Astrocyte of the spinal cord (primary cell): ENCODE data around the gene P2RX5.
"Not testable (repeated sequence)": the region's sequence is repeated elsewhere in the genome, so short reads cannot be mapped to it uniquely, and the experiment has no call there.

Experiments used
- DNase-seq: peaks from one replicate; pipeline ENCODE4 v3.0.0; 2011; ENCODE audit warnings: low read depth, low spot score
- H3K4me3 ChIP-seq: 2 replicates; pipeline ENCODE4 v1.5.1; 2011; ENCODE audit warnings: low read depth, mild to moderate bottlenecking, low read length, moderate library complexity
- CTCF ChIP-seq: IDR thresholded peaks from 2 replicates; pipeline ENCODE4 v1.5.1; 2012; ENCODE audit warnings: low read depth, mild to moderate bottlenecking, low read length, inconsistent platforms
- in situ Hi-C: cut with HindIII; loops from 2 replicates; pipeline ENCODE4 v1.10.0; 2017; ENCODE audit warnings: low sequenced_read_pairs

P2RX5 gene

DNA sequence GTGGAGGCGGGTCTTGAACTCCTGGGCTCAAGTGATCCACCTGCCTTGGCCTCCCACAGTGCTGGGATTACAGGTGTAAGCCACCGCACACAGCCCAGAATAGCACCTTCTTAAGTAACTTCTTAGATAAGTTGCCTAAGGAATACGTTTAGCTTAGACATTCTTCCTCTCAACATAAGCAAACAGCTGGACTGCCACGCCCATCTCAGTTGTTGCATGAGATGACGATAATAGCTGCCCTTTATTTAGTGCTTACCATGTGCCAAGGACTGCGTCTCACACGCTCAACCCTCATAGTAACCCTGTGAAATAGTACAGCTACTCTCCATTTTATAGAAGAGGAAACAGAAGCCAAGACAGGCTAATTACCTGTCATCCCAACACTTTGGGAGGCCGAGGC lies 39.6 kb upstream of the P2RX5 start:
- no peak for DNase-seq
- TF ChIP-seq CTCF, result no peak
- no peak overlapping the region for H3K4me3 ChIP-seq
- in situ Hi-C loops, result no loop called here

DNA sequence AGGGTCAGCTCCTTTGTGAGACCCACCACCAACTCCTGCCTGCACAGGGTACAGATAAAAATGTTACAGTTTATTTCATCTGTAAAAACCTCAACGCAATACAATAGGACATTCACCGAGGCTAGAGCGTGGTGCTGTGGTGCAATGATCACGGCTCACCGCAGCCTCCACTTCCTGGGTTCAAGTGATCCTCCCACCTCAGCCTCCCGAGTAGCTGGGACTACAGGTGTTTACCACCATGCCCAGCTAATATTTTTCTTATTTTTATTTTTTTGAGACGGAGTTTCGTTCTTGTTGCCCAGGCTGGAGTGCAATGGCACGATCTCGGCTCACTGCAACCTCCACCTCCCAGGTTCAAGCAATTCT lies 38.9 kb upstream of the P2RX5 start:
- DNase-seq, H3K4me3 ChIP-seq, in situ Hi-C loops: not testable (repeated sequence)

- in situ Hi-C loops, result no loop called here
- TF ChIP-seq CTCF, result no peak
- no peak overlapping the region for H3K4me3 ChIP-seq
- DNase-seq, result peak; percentile 20
Observed at GRCh38 chr17:3732210-3732621, 36.3 kb upstream of the P2RX5 start.

DNA sequence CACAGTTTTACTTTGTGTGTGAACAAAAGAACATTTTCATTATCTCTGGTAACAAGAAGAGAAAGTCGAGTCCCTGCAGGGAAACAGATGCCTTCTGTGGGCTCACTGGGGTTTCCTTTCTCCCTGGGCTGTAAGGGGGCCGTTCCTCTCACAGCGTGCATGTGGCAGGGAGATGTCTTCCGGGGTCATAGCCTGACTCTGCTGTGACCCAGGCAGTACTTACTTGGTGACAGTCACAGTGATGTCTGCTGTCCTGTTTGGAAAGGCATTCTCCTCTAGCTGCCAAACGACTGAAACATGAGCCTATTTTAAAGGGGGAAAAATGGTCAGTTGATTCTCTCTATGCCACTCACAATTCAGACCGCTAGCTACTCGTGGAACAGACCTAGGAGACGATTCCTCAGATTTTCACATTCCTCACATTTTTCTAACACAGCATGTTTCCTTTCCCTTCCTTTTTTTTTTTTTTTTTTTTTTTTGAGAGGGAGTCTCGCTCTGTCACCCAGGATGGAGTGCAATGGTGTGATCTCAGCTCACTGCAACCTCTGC lies 35.0 kb upstream of the P2RX5 start:
- in situ Hi-C loops, result no loop called here
- peak; percentile 35 for DNase-seq
- TF ChIP-seq CTCF, result no peak
- no peak overlapping the region for H3K4me3 ChIP-seq

DNA sequence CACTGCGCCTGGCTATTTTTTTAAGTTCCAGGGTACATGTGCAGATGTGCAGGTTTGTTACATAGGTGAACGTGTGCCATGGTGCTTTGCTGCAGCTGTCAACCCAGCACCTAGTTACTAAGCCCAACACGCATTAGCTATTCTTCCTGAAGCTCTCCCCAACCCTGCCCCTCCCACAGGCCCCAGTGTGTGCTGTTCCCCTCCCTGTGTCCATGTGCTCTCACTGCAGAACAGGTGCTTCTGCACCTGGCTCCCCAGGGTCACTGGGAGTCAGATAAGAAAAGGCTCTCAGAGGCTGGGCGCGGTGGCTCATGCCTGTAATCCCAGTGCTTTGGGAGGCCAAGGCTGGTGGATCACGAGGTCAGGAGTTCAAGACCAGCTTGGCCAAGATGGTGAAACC lies 33.9 kb upstream of the P2RX5 start:
- DNase-seq, result no peak
- no peak for TF ChIP-seq CTCF
- no peak overlapping the region for H3K4me3 ChIP-seq
- in situ Hi-C loops, result no loop called here

DNA sequence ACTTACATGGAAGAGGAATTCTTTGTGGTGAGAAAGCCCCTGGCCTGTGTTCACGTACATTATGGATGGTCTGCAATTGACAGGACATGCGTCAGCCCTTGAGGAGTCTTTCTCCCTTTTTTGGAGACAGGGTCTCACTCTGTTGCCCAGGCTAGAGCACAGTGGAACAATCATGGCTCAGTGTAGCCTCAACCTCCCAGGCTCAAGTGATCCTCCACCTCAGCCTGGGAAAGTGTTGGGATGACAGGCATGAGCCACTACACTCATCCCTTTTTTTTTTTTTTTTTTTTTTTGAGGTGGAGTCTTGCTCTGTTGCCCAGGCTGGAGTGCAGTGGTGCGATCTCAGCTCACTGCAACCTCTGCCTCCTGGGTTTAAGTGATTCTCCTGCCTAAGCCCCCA lies 32.1 kb upstream of the P2RX5 start:
- DNase-seq, H3K4me3 ChIP-seq, in situ Hi-C loops: not testable (repeated sequence)

DNA sequence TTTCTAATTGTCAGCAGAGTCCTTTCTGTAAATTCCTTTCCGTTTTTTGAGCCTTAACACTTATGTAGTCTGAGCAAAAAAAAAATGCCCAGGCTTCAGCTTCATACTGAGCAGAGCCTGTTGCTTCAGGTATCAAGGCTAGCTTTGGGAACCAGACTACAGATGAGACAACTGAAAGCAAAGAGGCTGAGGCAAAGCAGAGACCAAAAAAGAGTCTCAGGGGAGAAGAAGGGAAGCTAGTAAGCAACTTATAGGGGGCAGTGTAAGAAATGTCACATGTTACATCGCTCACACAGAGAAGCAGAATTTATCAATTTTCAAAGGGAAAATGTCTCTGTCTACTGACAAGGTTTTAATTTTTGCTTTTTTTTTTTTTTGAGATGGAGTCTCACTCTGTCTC lies 31.1 kb upstream of the P2RX5 start:
- no peak for TF ChIP-seq CTCF
- in situ Hi-C loops, result no loop called here
- H3K4me3 ChIP-seq, result no peak overlapping the region
- no peak for DNase-seq
